ENCODE measurements around the gene CCS.

The CCS gene

GRCh38 chr11:66625041-66625751 lies 32.2 kb downstream of the CCS start:
- ChIA-PET POLR2A (interaction anchor here (1.3 to 1.5 kb wide), 2 partner anchors 9 to 13 kb away, joined by 8 to 9 read pairs; partner anchors contain the start of genes RBM14 and RBM4), CTCF (no interaction called here)
- DNase-seq (ENCODE audit: extremely low spot score), result no peak
- TF ChIP-seq NFRKB (IDR thresholded peaks at IDR 0.05), result no peak

GRCh38 chr11:66625752-66626149 lies 32.8 kb downstream of the CCS start:
- no peak for TF ChIP-seq PKNOX1 (IDR thresholded peaks at IDR 0.05)
- no peak for TF ChIP-seq NFRKB (IDR thresholded peaks at IDR 0.05)
- TF ChIP-seq BHLHE40 (IDR thresholded peaks at IDR 0.05; ENCODE audit: borderline replicate concordance), result no peak
- no peak for TF ChIP-seq ZNF384 (IDR thresholded peaks at IDR 0.05)
- TF ChIP-seq ELF4 (IDR thresholded peaks at IDR 0.05), result no peak
- CTCF ChIA-PET, result no interaction called here
- DNase-seq (ENCODE audit: extremely low spot score), result no peak
- POLR2A ChIA-PET, result interaction anchor here (1.5 to 6.1 kb wide), 2 partner anchors 9 kb away, joined by 9 to 39 read pairs; partner anchors contain the start of gene RBM14

GRCh38 chr11:66626382-66626781 lies 33.4 kb downstream of the CCS start:
- POLR2A ChIA-PET, result interaction anchor here (1.0 to 6.1 kb wide), 2 partner anchors 9 to 34 kb away, joined by 3 to 39 read pairs; partner anchors contain the start of genes CCDC87 and RBM14
- CTCF ChIA-PET, result no interaction called here
- no peak for DNase-seq (ENCODE audit: extremely low spot score)
- no peak for TF ChIP-seq ZNF384 (IDR thresholded peaks at IDR 0.05)
- TF ChIP-seq HDGF (IDR thresholded peaks at IDR 0.05; ENCODE audit: borderline replicate concordance), result no peak
- TF ChIP-seq FOXA1 (IDR thresholded peaks at IDR 0.05), result no peak
- TF ChIP-seq NFRKB (IDR thresholded peaks at IDR 0.05), result no peak
- no peak for TF ChIP-seq TARDBP (IDR thresholded peaks at IDR 0.05)
- no peak for TF ChIP-seq ELF4 (IDR thresholded peaks at IDR 0.05)
- no peak for TF ChIP-seq ARNT (IDR thresholded peaks at IDR 0.05)
- no peak for TF ChIP-seq L3MBTL2 (conservative IDR thresholded peaks at IDR 0.05)
- no peak for TF ChIP-seq SUZ12 (IDR thresholded peaks at IDR 0.05)
- TF ChIP-seq PKNOX1 (IDR thresholded peaks at IDR 0.05), result no peak
- no peak for TF ChIP-seq LEF1 (IDR thresholded peaks at IDR 0.05; ENCODE audit: borderline replicate concordance)
- TF ChIP-seq CTBP1 (IDR thresholded peaks at IDR 0.05; ENCODE audit: borderline replicate concordance), result no peak
- no peak for TF ChIP-seq FOXM1 (IDR thresholded peaks at IDR 0.05; ENCODE audit: borderline replicate concordance)
- no peak for TF ChIP-seq SP1 (IDR thresholded peaks at IDR 0.05)
- no peak for TF ChIP-seq BHLHE40 (IDR thresholded peaks at IDR 0.05; ENCODE audit: borderline replicate concordance)
- no peak for TF ChIP-seq FOXK2 (IDR thresholded peaks at IDR 0.05)

GRCh38 chr11:66626926-66627325 lies 33.9 kb downstream of the CCS start:
- TF ChIP-seq HDGF (IDR thresholded peaks at IDR 0.05; ENCODE audit: borderline replicate concordance), result no peak
- TF ChIP-seq FOXA1 (IDR thresholded peaks at IDR 0.05), result no peak
- TF ChIP-seq BHLHE40 (IDR thresholded peaks at IDR 0.05; ENCODE audit: borderline replicate concordance), result no peak
- TF ChIP-seq L3MBTL2 (conservative IDR thresholded peaks at IDR 0.05), result no peak
- no peak for TF ChIP-seq LEF1 (IDR thresholded peaks at IDR 0.05; ENCODE audit: borderline replicate concordance)
- no peak for TF ChIP-seq TARDBP (IDR thresholded peaks at IDR 0.05)
- TF ChIP-seq ZNF384 (IDR thresholded peaks at IDR 0.05), result no peak
- TF ChIP-seq FOXK2 (IDR thresholded peaks at IDR 0.05), result no peak
- TF ChIP-seq FOXM1 (IDR thresholded peaks at IDR 0.05; ENCODE audit: borderline replicate concordance), result no peak
- no peak for TF ChIP-seq ELF4 (IDR thresholded peaks at IDR 0.05)
- TF ChIP-seq NFRKB (IDR thresholded peaks at IDR 0.05), result no peak
- TF ChIP-seq ARNT (IDR thresholded peaks at IDR 0.05), result no peak
- TF ChIP-seq SUZ12 (IDR thresholded peaks at IDR 0.05), result no peak
- TF ChIP-seq CTBP1 (IDR thresholded peaks at IDR 0.05; ENCODE audit: borderline replicate concordance), result no peak
- no peak for TF ChIP-seq SP1 (IDR thresholded peaks at IDR 0.05)
- no peak for TF ChIP-seq PKNOX1 (IDR thresholded peaks at IDR 0.05)
- DNase-seq (ENCODE audit: extremely low spot score), result no peak
- ChIA-PET CTCF (interaction anchor here (1.4 kb wide), 1 partner anchor 11 kb away, joined by 4 read pairs; the partner anchor contains the start of gene RBM4), POLR2A (interaction anchor here (1.0 to 6.1 kb wide), 3 partner anchors 10 to 34 kb away, joined by 3 to 39 read pairs (median 15); partner anchors contain the start of genes CCDC87, RBM14 and RBM4)

- POLR2A ChIA-PET, result interaction anchor here (0.9 to 6.1 kb wide), 3 partner anchors 9 to 11 kb away, joined by 3 to 39 read pairs (median 15); partner anchors contain the start of genes RBM14 and RBM4
- no peak for DNase-seq (ENCODE audit: extremely low spot score)
- CTCF ChIA-PET, result interaction anchor here (0.6 to 1.4 kb wide), 2 partner anchors 10 to 32 kb away, joined by 3 to 4 read pairs; partner anchors contain the start of gene RBM4
- no peak for TF ChIP-seq SP1 (IDR thresholded peaks at IDR 0.05)
- TF ChIP-seq HDGF (IDR thresholded peaks at IDR 0.05; ENCODE audit: borderline replicate concordance), result no peak
- no peak for TF ChIP-seq L3MBTL2 (conservative IDR thresholded peaks at IDR 0.05)
- no peak for TF ChIP-seq ELF4 (IDR thresholded peaks at IDR 0.05)
- TF ChIP-seq NFRKB (IDR thresholded peaks at IDR 0.05), result no peak
- TF ChIP-seq FOXM1 (IDR thresholded peaks at IDR 0.05; ENCODE audit: borderline replicate concordance), result no peak
- TF ChIP-seq PKNOX1 (IDR thresholded peaks at IDR 0.05), result no peak
- no peak for TF ChIP-seq TARDBP (IDR thresholded peaks at IDR 0.05)
- TF ChIP-seq CTBP1 (IDR thresholded peaks at IDR 0.05; ENCODE audit: borderline replicate concordance), result no peak
- TF ChIP-seq FOXA1 (IDR thresholded peaks at IDR 0.05), result no peak
- TF ChIP-seq BHLHE40 (IDR thresholded peaks at IDR 0.05; ENCODE audit: borderline replicate concordance), result no peak
- TF ChIP-seq ARNT (IDR thresholded peaks at IDR 0.05), result no peak
- TF ChIP-seq FOXK2 (IDR thresholded peaks at IDR 0.05), result no peak
- TF ChIP-seq SUZ12 (IDR thresholded peaks at IDR 0.05), result no peak
These were observed 35.1 kb downstream of the CCS start for GRCh38 chr11:66628061-66628603.
